KMS-11 (cell line): ENCODE data around the gene SAMD4B.
"Not testable (repeated sequence)": the region's sequence is repeated elsewhere in the genome, so short reads cannot be mapped to it uniquely, and the experiment has no call there.

Source experiments
- H2AFZ ChIP-seq: fragments of 200-600 bp; sonication (generic); 2 replicates; pipeline ENCODE4 v1.6.1; 2016; ENCODE audit warnings: antibody characterized with exemption, mixed run types, low read depth
- H3K27ac ChIP-seq: fragments of 200-600 bp; sonication (generic); 2 replicates; pipeline ENCODE4 v1.6.1; 2016; ENCODE audit warnings: mild to moderate bottlenecking, mixed run types
- H3K27me3 ChIP-seq: fragments of 200-600 bp; sonication (generic); 2 replicates; pipeline ENCODE4 v1.6.1; 2017; ENCODE audit warnings: mild to moderate bottlenecking, low read depth, mixed run types, moderate library complexity; ENCODE audit not compliant: insufficient read depth
- H3K36me3 ChIP-seq: fragments of 200-600 bp; sonication (generic); 2 replicates; pipeline ENCODE4 v1.6.1; 2017; ENCODE audit warnings: mild to moderate bottlenecking, mixed run types; ENCODE audit not compliant: insufficient read depth
- H3K4me1 ChIP-seq: fragments of 200-600 bp; sonication (generic); 2 replicates; pipeline ENCODE4 v1.6.1; 2016; ENCODE audit warnings: mild to moderate bottlenecking, low read depth, mixed run types; ENCODE audit not compliant: poor library complexity, severe bottlenecking
- H3K4me2 ChIP-seq: fragments of 200-600 bp; sonication (generic); 2 replicates; pipeline ENCODE4 v1.7.0; 2016; ENCODE audit warnings: mild to moderate bottlenecking, mixed run types
- H3K4me3 ChIP-seq: fragments of 200-600 bp; sonication (generic); IDR thresholded peaks from 2 replicates; pipeline ENCODE4 v1.6.1; 2017; ENCODE audit warnings: low read depth, low read length, mixed read lengths; ENCODE audit not compliant: insufficient read depth
- H3K79me2 ChIP-seq: fragments of 200-600 bp; sonication (generic); 2 replicates; pipeline ENCODE4 v1.6.1; 2016; ENCODE audit warnings: low read depth, mixed run types; ENCODE audit not compliant: insufficient read depth
- H3K9ac ChIP-seq: fragments of 200-600 bp; sonication (generic); 2 replicates; pipeline ENCODE4 v1.6.1; 2016; ENCODE audit warnings: mild to moderate bottlenecking, mixed run types
- H4K20me1 ChIP-seq: fragments of 200-600 bp; sonication (generic); 2 replicates; pipeline ENCODE4 v1.6.1; 2016; ENCODE audit warnings: mild to moderate bottlenecking, mixed run types; ENCODE audit not compliant: insufficient read depth
- TF ChIP-seq, protein P1 (sequence below): fragments of 200-600 bp; sonication (generic); conservative IDR thresholded peaks from 2 replicates; pipeline ENCODE4 v1.6.1; 2017; ENCODE audit warnings: low read depth, mild to moderate bottlenecking, antibody characterized with exemption, low read length, moderate library complexity, mixed read lengths

Gene SAMD4B

DNA sequence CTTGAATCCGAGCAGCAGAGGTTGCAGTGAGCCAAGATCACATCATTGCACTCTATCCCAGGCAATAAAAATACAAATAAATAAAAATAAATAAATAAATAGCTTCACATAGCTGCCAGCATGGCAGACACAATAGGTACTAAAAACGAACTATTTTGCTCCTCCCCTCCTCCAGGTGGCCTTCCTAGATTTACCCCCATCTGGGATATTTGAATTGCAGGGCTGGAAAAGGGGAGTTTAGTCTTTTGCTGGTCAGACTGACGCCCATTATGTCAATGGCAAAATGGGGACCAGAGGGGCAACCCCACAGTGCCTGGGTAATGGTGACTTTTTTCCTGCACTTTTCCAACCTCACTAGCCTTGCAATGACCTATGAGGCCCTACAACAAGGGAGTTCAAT is 5.7 kb upstream of the SAMD4B start:
- peak overlapping the region; percentile 53; the same call in 1 of the 2 replicates for H3K27ac ChIP-seq
- TF ChIP-seq, protein P1, sequence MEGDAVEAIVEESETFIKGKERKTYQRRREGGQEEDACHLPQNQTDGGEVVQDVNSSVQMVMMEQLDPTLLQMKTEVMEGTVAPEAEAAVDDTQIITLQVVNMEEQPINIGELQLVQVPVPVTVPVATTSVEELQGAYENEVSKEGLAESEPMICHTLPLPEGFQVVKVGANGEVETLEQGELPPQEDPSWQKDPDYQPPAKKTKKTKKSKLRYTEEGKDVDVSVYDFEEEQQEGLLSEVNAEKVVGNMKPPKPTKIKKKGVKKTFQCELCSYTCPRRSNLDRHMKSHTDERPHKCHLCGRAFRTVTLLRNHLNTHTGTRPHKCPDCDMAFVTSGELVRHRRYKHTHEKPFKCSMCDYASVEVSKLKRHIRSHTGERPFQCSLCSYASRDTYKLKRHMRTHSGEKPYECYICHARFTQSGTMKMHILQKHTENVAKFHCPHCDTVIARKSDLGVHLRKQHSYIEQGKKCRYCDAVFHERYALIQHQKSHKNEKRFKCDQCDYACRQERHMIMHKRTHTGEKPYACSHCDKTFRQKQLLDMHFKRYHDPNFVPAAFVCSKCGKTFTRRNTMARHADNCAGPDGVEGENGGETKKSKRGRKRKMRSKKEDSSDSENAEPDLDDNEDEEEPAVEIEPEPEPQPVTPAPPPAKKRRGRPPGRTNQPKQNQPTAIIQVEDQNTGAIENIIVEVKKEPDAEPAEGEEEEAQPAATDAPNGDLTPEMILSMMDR = no peak
- H3K4me2 ChIP-seq = peak overlapping the region; percentile 69

DNA sequence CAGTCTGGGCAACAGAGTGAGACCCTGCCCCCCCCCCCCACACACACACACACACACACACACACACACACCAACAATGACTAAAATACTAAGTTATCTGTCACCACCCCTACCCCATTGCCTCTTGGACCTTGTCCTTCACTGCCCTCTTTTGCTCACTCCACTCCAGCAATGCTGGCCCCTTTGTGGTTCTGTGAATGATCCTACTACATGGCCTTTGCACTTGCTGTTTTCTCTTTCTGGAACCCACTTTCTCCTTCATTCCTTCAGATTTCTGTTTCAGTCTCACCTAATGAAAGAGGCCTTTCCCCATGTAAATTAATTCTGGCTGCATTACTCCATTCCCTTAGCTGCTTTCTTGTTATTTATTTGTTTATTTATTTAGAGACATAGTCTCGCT is 2.5 kb upstream of the SAMD4B start:
- Histone ChIP-seq H3K27ac (no peak overlapping the region), H3K27me3 (no peaks in the 10 kb centered on the region), H3K4me2 (no peak overlapping the region), H3K4me3 (no peak overlapping the region), H3K4me1 (peaks cover 46% of the 10 kb centered on the region), H3K79me2 (peaks cover 29% of the 10 kb centered on the region), H4K20me1 (no peaks in the 10 kb centered on the region), H2AFZ (no peak overlapping the region), H3K9ac (no peak overlapping the region), H3K36me3 (no peaks in the 10 kb centered on the region)
- TF ChIP-seq, protein P1 = no peak

More for the DNA sequence above, 5.7 kb upstream of the SAMD4B start:
- Histone ChIP-seq H4K20me1 (no peaks in the 10 kb centered on the region), H3K9ac (no peak overlapping the region; the same call in 1 of the 2 replicates), H3K4me1 (peaks cover 36% of the 10 kb centered on the region), H3K36me3 (no peaks in the 10 kb centered on the region), H3K27me3 (no peaks in the 10 kb centered on the region), H3K79me2 (peaks cover 25% of the 10 kb centered on the region; the same call in 1 of the 2 replicates), H2AFZ (peak overlapping the region; percentile 58; the same call in 1 of the 2 replicates), H3K4me3 (no peak overlapping the region)

- Histone ChIP-seq H3K4me2 (peak overlapping the region; percentile 99; the same call in 1 of the 2 replicates), H3K79me2 (peaks cover 27% of the 10 kb centered on the region), H3K4me1 (peaks cover 47% of the 10 kb centered on the region)
- H3K9ac ChIP-seq, H3K4me3 ChIP-seq, H3K36me3 ChIP-seq, H4K20me1 ChIP-seq, H3K27me3 ChIP-seq, H3K27ac ChIP-seq, H2AFZ ChIP-seq: not testable (repeated sequence)
Measured at GRCh38 chr19:39340156-39340555, 2.1 kb upstream of the SAMD4B start.

GRCh38 chr19:39341129-39341718 is 997 bp upstream of the SAMD4B start:
- Histone ChIP-seq H3K9ac (peak overlapping the region; percentile 48; the same call in 1 of the 2 replicates), H3K4me3 (no peak overlapping the region), H3K27me3 (no peaks in the 10 kb centered on the region), H3K4me1 (peaks cover 51% of the 10 kb centered on the region), H3K4me2 (peak overlapping the region; percentile 99), H4K20me1 (no peaks in the 10 kb centered on the region), H3K36me3 (no peaks in the 10 kb centered on the region), H3K79me2 (peaks cover 35% of the 10 kb centered on the region), H2AFZ (peak overlapping the region; percentile 72), H3K27ac (peak overlapping the region; percentile 51)
- TF ChIP-seq, protein P1 = no peak

DNA sequence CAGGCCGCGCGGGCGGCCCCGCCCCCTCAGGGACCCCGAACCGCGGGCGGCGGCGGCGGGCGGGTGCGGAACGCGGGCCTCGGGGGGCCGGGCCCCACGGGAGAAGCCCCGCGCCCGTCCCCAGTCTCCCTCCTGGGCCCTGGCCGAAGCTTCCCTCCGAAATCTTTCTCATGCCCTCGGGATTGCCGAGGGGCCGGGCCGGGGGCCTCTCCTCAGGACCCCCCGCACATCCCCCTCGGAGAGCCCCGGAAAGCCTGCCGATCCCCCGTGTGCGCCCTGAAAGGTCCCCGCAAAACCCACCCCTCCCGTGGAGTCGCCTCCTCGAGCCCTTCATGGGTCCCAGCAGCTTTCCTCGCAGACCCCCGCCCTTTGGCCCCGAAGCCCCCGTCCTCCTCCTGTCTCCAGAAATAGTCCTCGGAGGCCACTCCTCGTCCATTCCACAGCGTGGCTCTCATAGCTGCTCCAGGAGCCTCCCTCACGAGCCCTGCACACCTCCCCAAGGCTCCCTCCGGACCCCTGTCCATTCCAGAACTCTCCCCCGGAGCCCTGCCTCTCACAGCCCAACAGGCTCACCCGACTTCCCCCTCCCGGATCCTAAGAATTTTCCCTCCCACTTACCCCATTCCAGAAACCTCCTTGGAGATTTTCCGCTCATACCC is 555 bp downstream of the SAMD4B start:
- H4K20me1 ChIP-seq = no peaks in the 10 kb centered on the region
- H3K36me3 ChIP-seq = no peaks in the 10 kb centered on the region
- H3K27ac ChIP-seq = peak overlapping the region; percentile 33; the same call in 1 of the 2 replicates
- H3K4me1 ChIP-seq = peaks cover 58% of the 10 kb centered on the region
- H3K27me3 ChIP-seq = no peaks in the 10 kb centered on the region
- H3K9ac ChIP-seq = peak overlapping the region; percentile 88
- H2AFZ ChIP-seq = no peak overlapping the region
- H3K79me2 ChIP-seq = peaks cover 39% of the 10 kb centered on the region
- TF ChIP-seq, protein P1 = no peak
- no peak overlapping the region for H3K4me3 ChIP-seq
- H3K4me2 ChIP-seq = peak overlapping the region; percentile 81
